B cell (primary cell): Measurements from ENCODE around the gene KCNF1. TPM values are rescaled to one million over a fixed set of nuclear protein-coding genes. Genes with fewer than 3 reads are reported as not detected.

Experiments used
- ATAC-seq: fragments of 200-7000 bp; cut with Tn5 transposase; one replicate; pipeline ENCODE4 v1.10.0; 2021; ENCODE audit warnings: low read depth, mild to moderate bottlenecking, moderate number of reproducible peaks, moderate library complexity
- CTCF ChIA-PET: fragments of 350-600 bp; sonication (Branson Sonifier 250); formaldehyde crosslinking; loops from one replicate; lab custom pipeline; 2021; ENCODE audit warnings: antibody characterized with exemption, inconsistent platforms; lab: Charles Lee
- POLR2A ChIA-PET: fragments of 350-600 bp; sonication (Branson Sonifier 250); formaldehyde crosslinking; loops from one replicate; lab custom pipeline; 2021; ENCODE audit warnings: antibody characterized with exemption; lab: Charles Lee
- DNase-seq: peaks from one replicate; pipeline ENCODE4 v3.0.0; 2013
- H2AFZ ChIP-seq: 2 replicates; pipeline ENCODE4 v1.6.1; 2012; ENCODE audit warnings: mild to moderate bottlenecking, low read depth, low read length; ENCODE audit not compliant: insufficient read depth, poor library complexity, severe bottlenecking
- H3K27ac ChIP-seq, 2 donors: 1 replicate in 1 of 2; 2 replicates in 1 of 2; pipeline ENCODE4 v1.5.1; 2012 to 2013; ENCODE audit warnings: low read length in 2 of 2, mild to moderate bottlenecking in 2 of 2, moderate library complexity in 1 of 2
- H3K27me3 ChIP-seq, 4 experiments: fragments of 200-600 bp in 1 of 4; sonication (generic) in 1 of 4; replicated peaks in 1 of 4; 1 replicate in 2 of 4; 2 replicates in 2 of 4; pipeline versions ENCODE4 v1.6.1 to v1.7.0; 2013 to 2016; ENCODE audit warnings: low read length in 3 of 4, mild to moderate bottlenecking in 2 of 4, mixed read lengths in 1 of 4, moderate library complexity in 1 of 4; ENCODE audit not compliant: insufficient read depth in 4 of 4, control insufficient read depth in 3 of 4; ENCODE audit errors: control extremely low read depth in 1 of 4
- H3K36me3 ChIP-seq, 2 experiments: replicated peaks in 1 of 2; 1 replicate in 1 of 2; 2 replicates in 1 of 2; pipeline versions ENCODE4 v1.6.1 to v1.7.1; 2013; ENCODE audit warnings: low read length in 1 of 2; ENCODE audit not compliant: insufficient read depth in 2 of 2, control insufficient read depth in 1 of 2; ENCODE audit errors: control extremely low read depth in 1 of 2, extremely low read depth in 1 of 2
- H3K4me1 ChIP-seq, 2 donors: fragments of 200-600 bp in 1 of 2; sonication (generic) in 1 of 2; 1 replicate in 1 of 2; 2 replicates in 1 of 2; pipeline versions ENCODE4 v1.5.1 to v1.6.1; 2013 to 2017; ENCODE audit warnings: low read length in 2 of 2; ENCODE audit not compliant: control insufficient read depth in 2 of 2, insufficient read depth in 2 of 2
- H3K4me2 ChIP-seq: replicated peaks from 2 replicates; pipeline ENCODE3; 2012; ENCODE audit warnings: mild to moderate bottlenecking, low read depth, low read length; ENCODE audit not compliant: poor library complexity, severe bottlenecking
- H3K4me3 ChIP-seq, 5 experiments: fragments of 200-600 bp in 1 of 5; sonication (generic) in 1 of 5; 1 replicate in 3 of 5; 2 replicates in 2 of 5; pipeline versions ENCODE4 v1.5.1 to v1.7.0; 2011 to 2016; ENCODE audit warnings: low read length in 4 of 5, mild to moderate bottlenecking in 4 of 5, low read depth in 2 of 5, control low read depth in 1 of 5, moderate library complexity in 1 of 5; ENCODE audit not compliant: insufficient read depth in 1 of 5; ENCODE audit errors: control extremely low read depth in 1 of 5, extremely low read depth in 1 of 5
- H3K79me2 ChIP-seq: fragments of 200-600 bp; sonication (generic); one replicate; pipeline ENCODE4 v1.6.0; 2016; ENCODE audit warnings: low read length; ENCODE audit not compliant: control insufficient read depth, insufficient read depth
- H3K9ac ChIP-seq: fragments of 200-600 bp; sonication (generic); 2 replicates; pipeline ENCODE4 v1.6.1; 2017; ENCODE audit warnings: mild to moderate bottlenecking, low read length, moderate library complexity
- H3K9me3 ChIP-seq, 3 donors: one replicate each; pipeline versions ENCODE4 v1.6.1 to v1.7.1; 2013; ENCODE audit warnings: low read length in 2 of 3; ENCODE audit not compliant: control insufficient read depth in 2 of 3, insufficient read depth in 1 of 3; ENCODE audit errors: control extremely low read depth in 1 of 3
- H4K20me1 ChIP-seq: 2 replicates; pipeline ENCODE4 v1.6.0; 2012; ENCODE audit warnings: mild to moderate bottlenecking, low read length; ENCODE audit not compliant: insufficient read depth, control insufficient read depth, poor library complexity, severe bottlenecking
- H3K27ac Mint-ChIP-seq: one replicate; pipeline ENCODE4 v1.8.0; 2021; ENCODE audit warnings: mixed read lengths
- H3K27me3 Mint-ChIP-seq: one replicate; pipeline ENCODE4 v1.8.0; 2021; ENCODE audit warnings: mixed read lengths
- H3K4me1 Mint-ChIP-seq: one replicate; pipeline ENCODE4 v1.8.0; 2021; ENCODE audit warnings: mixed read lengths
- H3K4me3 Mint-ChIP-seq: one replicate; pipeline ENCODE4 v1.8.0; 2021; ENCODE audit warnings: mixed read lengths
- H3K9me3 Mint-ChIP-seq: one replicate; pipeline ENCODE4 v1.8.0; 2022; ENCODE audit warnings: mixed read lengths; ENCODE audit not compliant: insufficient read depth
- CTCF ChIP-seq: fragments of 200-600 bp; IDR thresholded peaks from one replicate; pipeline ENCODE4 v1.8.0; 2022; ENCODE audit warnings: antibody characterized with exemption, mild to moderate bottlenecking
- EZH2 ChIP-seq: IDR thresholded peaks from 2 replicates; pipeline ENCODE4 v1.6.1; 2012; ENCODE audit warnings: borderline replicate concordance, low read depth, mild to moderate bottlenecking, moderate library complexity, low read length; ENCODE audit not compliant: insufficient read depth, poor library complexity, severe bottlenecking
- WGBS: methylation state at CpG from one replicate; pipeline ENCODE4 v1.1.5; 2013; ENCODE audit warnings: missing lambda C conversion rate; ENCODE audit not compliant: insufficient coverage; 5-methylcytosine and 5-hydroxymethylcytosine counted together
- intact Hi-C: fragments of 100-400 bp; cut with micrococcal nuclease; formaldehyde crosslinking; loops from one replicate; pipeline ENCODE4 v1.10.0; 2022
- polyA plus RNA-seq: library from polyadenylated mRNA; depleted of rRNA; stranded (reverse); fragments of >200 nt; gene quantifications from 2 replicates; pipeline ENCODE4 v1.2.3, GENCODE V29; 2012
- total RNA-seq, 2 donors: library from RNA; stranded (reverse); fragments of 120-200 nt in 1 of 2; gene quantifications; 1 replicate in 1 of 2; 2 replicates in 1 of 2; pipeline versions ENCODE4 v1.2.3 to v1.2.4, GENCODE V29; 2013 to 2022

The KCNF1 gene
- total and polyA plus RNA-seq, 2 donors (not counting 1 experiment from before 2014, with no cell fraction given): not detected

DNA sequence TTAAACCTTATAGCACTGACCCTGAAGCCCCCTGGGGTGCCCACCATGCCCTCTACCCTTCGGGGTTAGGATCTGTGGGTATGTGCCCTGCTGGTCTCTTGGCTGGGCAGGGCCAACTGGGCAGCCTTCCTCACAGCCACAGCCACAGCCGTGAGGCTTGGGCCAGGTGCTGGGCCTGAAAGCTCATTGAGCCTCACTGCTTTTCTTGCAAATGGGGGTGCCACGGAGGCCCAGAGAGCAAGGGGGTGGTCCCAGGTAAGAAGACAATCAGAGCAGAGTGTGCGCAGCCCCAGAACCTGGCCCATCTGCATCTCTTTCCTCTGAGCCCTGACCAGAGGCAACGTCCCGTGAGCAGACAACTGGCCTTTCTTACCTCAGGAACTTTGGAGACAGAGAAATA lies 34.7 kb downstream of the KCNF1 start:
- Mint-ChIP-seq H3K4me1 (no peaks in the 10 kb centered on the region), H3K9me3 (no peaks in the 10 kb centered on the region), H3K27me3 (peaks cover 39% of the 10 kb centered on the region), H3K4me3 (no peak overlapping the region), H3K27ac (no peak overlapping the region)
- Histone ChIP-seq H4K20me1 (no peaks in the 10 kb centered on the region), H3K4me1 (no peaks in the 10 kb centered on the region), H2AFZ (no peak overlapping the region), H3K4me3 (no peak overlapping the region), H3K79me2 (no peaks in the 10 kb centered on the region), H3K27me3 (peaks cover 0 to 17% (median 2%) of the 10 kb centered on the region in 4 experiments), H3K36me3 (no peaks in the 10 kb centered on the region), H3K9ac (no peak overlapping the region), H3K4me2 (no peak overlapping the region), H3K27ac (no peak overlapping the region), H3K9me3 (no peaks in the 10 kb centered on the region)
- POLR2A ChIA-PET: no interaction called here
- WGBS: 93% methylated on average over 4 of the region's 6 CpGs
- TF ChIP-seq CTCF (no peak), EZH2 (no peak)
- ATAC-seq: no peak
- DNase-seq: no peak
- intact Hi-C loops: no loop called here
- CTCF ChIA-PET: no interaction called here

GRCh38 chr2:10947005-10947440 lies 35.3 kb downstream of the KCNF1 start:
- intact Hi-C loops: no loop called here
- ChIA-PET CTCF (no interaction called here), POLR2A (no interaction called here)
- H3K27me3 ChIP-seq: peaks cover 0 to 17% (median 3%) of the 10 kb centered on the region in 4 experiments
- H3K4me3 Mint-ChIP-seq: no peak overlapping the region
- DNase-seq (no peak), ATAC-seq (no peak)
- no peak overlapping the region for H3K4me2 ChIP-seq
- H3K79me2 ChIP-seq: no peaks in the 10 kb centered on the region
- no peaks in the 10 kb centered on the region for H3K9me3 Mint-ChIP-seq
- H3K9me3 ChIP-seq: no peaks in the 10 kb centered on the region
- no peaks in the 10 kb centered on the region for H3K4me1 Mint-ChIP-seq
- H3K9ac ChIP-seq: no peak overlapping the region
- H3K4me1 ChIP-seq: no peaks in the 10 kb centered on the region
- no peak overlapping the region for H3K27ac ChIP-seq
- H3K27ac Mint-ChIP-seq: no peak overlapping the region
- H4K20me1 ChIP-seq: no peaks in the 10 kb centered on the region
- 54% methylated on average over 4 of the region's 10 CpGs for whole genome bisulfite sequencing
- no peaks in the 10 kb centered on the region for H3K36me3 ChIP-seq
- H3K27me3 Mint-ChIP-seq: peaks cover 39% of the 10 kb centered on the region
- H2AFZ ChIP-seq: no peak overlapping the region
- TF ChIP-seq EZH2: no peak
- TF ChIP-seq CTCF: no peak
- H3K4me3 ChIP-seq: no peak overlapping the region
